ENCODE data around the gene IL21R.
"Not testable (repeated sequence)": the region's sequence is repeated elsewhere in the genome, so short reads cannot be mapped to it uniquely, and the experiment has no call there.

The IL21R gene

DNA sequence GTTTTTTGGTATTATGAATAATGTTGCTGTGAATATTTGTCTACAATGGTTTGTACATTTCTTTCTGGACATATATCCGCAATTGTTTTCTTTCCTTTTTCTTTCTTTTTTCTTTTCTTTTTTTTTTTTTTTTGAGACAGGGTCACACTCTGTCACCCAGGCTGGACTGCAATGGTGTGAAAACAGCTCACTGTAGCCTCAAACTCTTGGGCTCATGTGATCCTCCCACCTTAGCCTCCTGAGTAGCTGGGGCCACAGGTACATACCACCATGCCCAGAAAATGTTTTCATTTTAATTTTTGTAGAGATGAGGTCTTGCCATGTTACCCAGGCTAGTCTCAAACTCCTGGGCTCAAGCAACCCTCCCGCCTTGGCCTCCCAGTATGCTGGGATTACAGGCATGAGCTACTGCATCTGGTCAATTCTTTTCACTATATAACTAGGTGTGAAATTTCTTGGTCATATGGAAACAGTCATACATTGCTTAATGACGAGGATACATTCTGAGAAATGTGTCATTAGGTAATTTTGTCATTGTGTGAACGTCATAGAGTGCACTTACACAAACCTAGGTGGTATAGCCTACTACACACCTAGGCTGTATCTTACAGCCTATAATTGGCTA lies 15.2 kb downstream of the IL21R start:
- in situ Hi-C loops (cut with MboI; ENCODE audit: low pct_unique_long_range_greater_than_20kb, low sequenced_read_pairs), result no loop called here
- no peak for DNase-seq

DNA sequence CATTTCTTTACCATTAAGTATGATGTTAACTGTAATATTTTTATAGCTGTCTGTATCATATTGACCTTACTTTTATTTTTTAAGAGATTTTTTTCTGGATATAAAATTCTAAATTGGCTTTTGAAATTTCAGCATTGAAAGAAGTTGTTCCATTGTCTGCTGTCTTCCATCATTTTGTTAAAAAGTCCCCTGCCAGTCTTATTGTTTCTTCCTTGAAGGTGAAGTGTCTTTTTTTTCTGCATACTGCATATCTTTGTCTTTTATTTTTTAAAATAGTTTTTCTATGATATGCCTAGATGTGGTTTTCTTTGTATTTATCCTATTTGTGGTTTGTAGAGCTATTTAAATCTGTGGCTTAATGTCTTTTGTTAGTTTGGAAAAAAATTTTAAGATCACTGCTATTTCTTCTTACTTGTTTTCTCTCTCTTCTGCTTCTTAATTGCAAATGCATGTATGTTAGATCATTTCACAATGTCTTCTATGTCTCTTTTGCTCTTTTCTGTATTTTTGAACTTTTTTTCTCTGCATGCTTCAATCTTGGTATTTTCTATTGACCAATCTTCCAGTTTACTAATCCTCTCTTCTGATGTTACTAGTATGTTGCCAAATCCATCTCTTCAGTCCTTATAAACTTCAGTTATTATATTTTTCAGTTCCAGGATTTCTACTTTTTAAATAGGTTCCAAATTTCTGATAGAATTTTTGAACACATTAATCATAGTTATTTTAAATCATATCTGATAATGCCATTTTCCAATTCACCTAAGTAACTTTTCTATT lies 20.2 kb downstream of the IL21R start:
- no peak for DNase-seq
- in situ Hi-C loops (cut with MboI; ENCODE audit: low pct_unique_long_range_greater_than_20kb, low sequenced_read_pairs), result no loop called here

DNA sequence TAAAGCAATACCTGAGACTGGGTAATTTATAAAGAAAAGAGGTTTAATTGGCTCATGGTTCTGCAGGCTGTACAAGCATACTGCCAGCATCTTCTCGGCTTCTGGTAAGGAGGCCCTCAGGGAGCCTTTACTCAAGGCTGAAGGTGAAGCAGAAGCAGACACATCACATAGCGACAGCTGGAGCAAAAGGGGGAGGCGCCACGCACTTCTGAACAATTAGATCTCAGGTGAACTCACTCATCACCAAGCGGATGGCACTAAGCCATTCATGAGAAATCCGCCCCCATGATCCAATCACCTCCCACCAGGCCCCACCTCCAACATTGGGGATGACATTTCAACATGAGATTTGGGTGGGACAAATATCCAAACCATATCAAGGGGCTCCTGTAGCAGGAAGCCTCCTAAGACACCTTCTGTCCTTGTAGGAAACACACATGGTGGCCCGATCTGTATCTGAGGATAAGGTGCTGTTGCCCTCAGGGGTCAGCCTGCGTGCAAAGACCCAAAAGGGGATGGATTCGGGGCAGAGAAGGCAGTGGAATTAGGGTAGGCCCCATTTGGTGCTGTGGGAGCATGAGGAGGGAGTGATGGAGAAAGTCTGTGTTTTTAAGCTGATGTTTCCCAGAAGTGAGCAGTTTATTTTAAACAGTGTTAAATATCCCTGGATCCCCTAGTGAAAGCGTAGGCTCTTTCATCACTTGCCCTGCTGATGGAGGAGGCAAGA lies 23.0 kb downstream of the IL21R start:
- in situ Hi-C loops (cut with MboI; ENCODE audit: low pct_unique_long_range_greater_than_20kb, low sequenced_read_pairs), result no loop called here
- no peak for DNase-seq

- DNase-seq, result no peak
- in situ Hi-C loops (cut with MboI; ENCODE audit: low pct_unique_long_range_greater_than_20kb, low sequenced_read_pairs), result no loop called here
These were observed 24.0 kb downstream of the IL21R start for GRCh38 chr16:27425961-27426360.

GRCh38 chr16:27426423-27427408 lies 24.7 kb downstream of the IL21R start:
- DNase-seq, result peak; percentile 83
- in situ Hi-C loops (cut with MboI; ENCODE audit: low pct_unique_long_range_greater_than_20kb, low sequenced_read_pairs), result no loop called here

GRCh38 chr16:27427538-27427937 lies 25.6 kb downstream of the IL21R start:
- no peak for DNase-seq
- in situ Hi-C loops (cut with MboI; ENCODE audit: low pct_unique_long_range_greater_than_20kb, low sequenced_read_pairs), result no loop called here

DNA sequence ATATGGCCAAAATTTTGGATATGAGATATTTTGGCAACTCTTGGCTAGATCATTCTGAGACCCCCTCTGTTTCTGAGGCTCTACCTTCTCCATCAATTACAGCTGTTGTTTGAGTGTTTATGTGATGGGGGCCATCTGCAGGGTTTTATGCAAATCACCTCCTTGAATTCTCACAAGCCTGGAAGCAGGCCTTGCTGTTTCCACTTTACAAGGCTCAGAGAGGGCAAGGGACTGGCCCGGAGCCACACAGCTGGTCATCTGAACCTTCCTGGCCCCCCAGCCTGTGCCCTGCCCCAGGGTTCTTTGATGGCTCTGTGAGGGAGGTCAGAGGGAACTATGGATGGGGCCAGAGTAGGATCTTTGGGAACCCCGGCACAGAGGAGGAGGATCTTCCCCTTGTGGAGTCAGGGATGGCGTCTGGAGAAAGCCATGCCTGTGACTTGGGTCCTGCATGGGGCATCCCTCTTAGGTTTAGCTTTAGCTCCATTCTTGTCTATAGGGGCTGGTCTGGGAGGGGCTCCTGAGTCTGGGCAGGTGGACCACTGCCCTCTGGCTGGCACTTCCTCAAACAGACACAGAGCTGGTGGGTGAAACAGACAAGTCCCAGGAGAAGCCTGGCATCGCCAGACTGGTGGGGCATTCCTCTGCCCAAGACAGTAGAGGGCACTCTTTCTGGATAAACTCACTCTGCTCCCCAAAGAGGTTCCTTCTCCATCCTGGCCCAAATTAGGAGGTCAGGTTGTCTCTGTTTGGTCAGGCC lies 26.2 kb downstream of the IL21R start:
- in situ Hi-C loops (cut with MboI; ENCODE audit: low pct_unique_long_range_greater_than_20kb, low sequenced_read_pairs), result no loop called here
- DNase-seq, result peak; percentile 60

DNA sequence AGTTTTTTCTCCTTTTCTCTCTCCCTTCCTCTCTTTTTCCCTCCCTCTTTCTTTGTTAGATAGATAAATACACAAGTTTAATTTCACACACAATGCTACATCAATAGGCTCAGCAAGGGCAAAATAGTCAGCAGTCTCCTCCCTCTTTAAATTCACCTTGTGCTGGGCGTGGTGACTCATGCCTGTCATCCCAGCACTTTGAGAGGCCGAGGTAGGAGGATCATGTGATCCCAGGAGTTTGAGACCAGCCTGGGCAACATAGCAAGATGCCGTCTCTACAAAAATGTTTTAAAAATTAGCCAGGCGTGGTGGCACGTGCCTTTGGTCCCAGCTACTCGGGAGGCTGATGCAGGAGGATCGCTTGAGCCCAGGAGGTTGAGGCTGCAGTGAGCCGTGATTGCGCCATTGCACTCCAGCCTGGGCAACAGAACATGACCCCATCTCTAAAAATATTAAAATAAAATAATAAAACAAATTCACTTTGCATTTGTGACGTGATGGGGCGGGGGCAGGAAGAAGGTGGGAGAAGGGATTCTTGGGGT lies 27.4 kb downstream of the IL21R start:
- no peak for DNase-seq
- in situ Hi-C loops (cut with MboI; ENCODE audit: low pct_unique_long_range_greater_than_20kb, low sequenced_read_pairs), result no loop called here

- in situ Hi-C loops (cut with MboI; ENCODE audit: low pct_unique_long_range_greater_than_20kb, low sequenced_read_pairs), result no loop called here
- no peak for DNase-seq
These were observed 28.0 kb downstream of the IL21R start for GRCh38 chr16:27429981-27430441.

GRCh38 chr16:27430512-27430911 lies 28.5 kb downstream of the IL21R start:
- in situ Hi-C loops (cut with MboI; ENCODE audit: low pct_unique_long_range_greater_than_20kb, low sequenced_read_pairs), result no loop called here
- no peak for DNase-seq

DNA sequence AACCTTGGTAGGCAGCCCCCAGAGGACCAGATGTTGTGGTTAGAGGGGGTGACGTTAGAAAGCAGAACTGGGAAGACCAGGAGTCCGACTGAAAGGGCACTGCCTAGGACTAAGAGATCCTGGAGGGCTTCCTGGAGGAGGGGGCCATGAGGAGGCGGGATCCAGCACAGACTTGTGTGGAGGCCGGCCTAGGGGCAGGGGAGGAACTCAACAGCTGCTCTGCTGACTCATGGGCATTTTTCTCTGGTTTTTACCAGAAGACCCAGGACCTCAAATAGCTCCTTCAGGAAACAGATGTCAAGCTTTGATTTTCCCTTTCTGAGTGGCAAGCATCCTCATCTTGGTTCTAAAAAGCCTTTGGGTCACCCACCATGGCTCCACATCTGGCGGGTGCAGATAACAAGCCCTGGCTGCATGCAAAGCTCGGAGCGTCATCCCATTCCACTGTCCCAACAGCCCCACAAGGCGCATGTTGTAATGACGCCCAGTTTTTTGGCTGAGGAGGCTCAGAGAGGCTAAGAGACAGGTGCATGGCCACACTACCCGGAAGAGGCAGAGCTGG lies 29.0 kb downstream of the IL21R start:
- in situ Hi-C loops (cut with MboI; ENCODE audit: low pct_unique_long_range_greater_than_20kb, low sequenced_read_pairs), result no loop called here
- DNase-seq, result peak; percentile 98

DNA sequence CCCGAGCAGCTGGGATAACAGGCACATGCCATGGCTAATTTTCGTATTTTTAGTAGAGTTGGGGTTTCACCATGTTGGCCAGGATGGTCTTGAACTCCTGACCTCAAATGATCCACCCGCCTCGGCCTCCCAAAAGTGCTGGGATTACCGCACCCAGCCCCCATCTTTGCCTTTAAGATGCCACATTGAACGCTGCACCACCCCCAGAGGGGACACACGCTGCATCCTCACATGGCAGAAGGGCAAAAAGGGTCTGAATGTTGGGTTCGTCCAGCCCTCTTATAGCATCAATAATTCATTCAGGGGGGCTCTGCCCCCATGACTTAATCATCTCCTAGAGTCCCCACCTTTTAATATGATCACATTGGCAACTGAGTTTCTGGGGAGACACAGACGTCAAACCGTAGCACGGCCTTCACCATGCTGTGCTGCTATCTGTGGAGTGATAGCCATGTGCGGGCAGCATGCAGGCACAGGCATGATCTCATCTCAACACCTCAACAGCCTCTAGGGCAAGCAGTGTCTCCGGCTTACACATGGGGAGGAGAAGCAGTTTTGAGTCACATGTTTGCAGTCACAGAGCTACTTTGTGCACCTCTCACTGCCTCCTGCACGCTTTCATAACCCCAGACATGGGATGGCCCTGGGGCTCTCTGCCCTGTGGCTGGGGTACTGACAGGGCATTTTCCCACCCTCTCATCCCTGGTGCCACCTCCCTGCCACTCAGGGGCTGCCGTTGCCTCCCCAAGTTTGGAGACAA lies 30.0 kb downstream of the IL21R start:
- in situ Hi-C loops (cut with MboI; ENCODE audit: low pct_unique_long_range_greater_than_20kb, low sequenced_read_pairs), result no loop called here
- no peak for DNase-seq

- DNase-seq, result no peak
- in situ Hi-C loops (cut with MboI; ENCODE audit: low pct_unique_long_range_greater_than_20kb, low sequenced_read_pairs), result no loop called here
These were observed 30.6 kb downstream of the IL21R start for GRCh38 chr16:27432558-27432957.

- in situ Hi-C loops (cut with MboI; ENCODE audit: low pct_unique_long_range_greater_than_20kb, low sequenced_read_pairs); DNase-seq: not testable (repeated sequence)
These were observed 31.2 kb downstream of the IL21R start for GRCh38 chr16:27433191-27433590.

GRCh38 chr16:27433636-27434035 lies 31.7 kb downstream of the IL21R start:
- no peak for DNase-seq
- in situ Hi-C loops (cut with MboI; ENCODE audit: low pct_unique_long_range_greater_than_20kb, low sequenced_read_pairs), result no loop called here

- in situ Hi-C loops (cut with MboI; ENCODE audit: low pct_unique_long_range_greater_than_20kb, low sequenced_read_pairs), result no loop called here
- no peak for DNase-seq
These were observed 32.4 kb downstream of the IL21R start for GRCh38 chr16:27434141-27435051.

Measured in KBM-7 (cell line).